SKM-1 (cell line): ENCODE measurements around the gene CSTPP1.
"Not testable (repeated sequence)": the region's sequence is repeated elsewhere in the genome, so short reads cannot be mapped to it uniquely, and the experiment has no call there.

Source experiments
- DNase-seq: peaks from one replicate; lab custom pipeline; 2025; ENCODE audit not compliant: unreplicated experiment; lab: John Stamatoyannopoulos, UW

CSTPP1 gene

DNA sequence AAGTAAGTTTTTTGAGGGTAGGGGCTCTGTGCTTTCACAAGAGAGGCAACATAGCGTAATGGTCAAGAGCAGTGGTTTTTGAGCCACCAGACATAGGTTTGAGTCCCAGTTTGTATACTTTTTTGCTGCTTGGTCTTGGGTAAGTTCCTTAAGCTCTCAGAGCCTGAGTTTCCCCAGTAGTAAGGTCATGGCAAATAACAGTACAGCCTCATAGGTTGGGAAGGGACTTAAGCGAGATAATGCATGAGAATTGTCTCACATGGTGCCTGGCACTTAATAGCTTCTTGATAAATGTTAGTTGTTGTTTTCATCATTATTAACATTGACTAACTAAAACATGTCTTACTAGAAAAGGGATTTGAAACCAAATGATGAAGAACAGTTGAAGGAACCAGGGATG is 157.0 kb downstream of the CSTPP1 start:
- no peak for DNase-seq

DNA sequence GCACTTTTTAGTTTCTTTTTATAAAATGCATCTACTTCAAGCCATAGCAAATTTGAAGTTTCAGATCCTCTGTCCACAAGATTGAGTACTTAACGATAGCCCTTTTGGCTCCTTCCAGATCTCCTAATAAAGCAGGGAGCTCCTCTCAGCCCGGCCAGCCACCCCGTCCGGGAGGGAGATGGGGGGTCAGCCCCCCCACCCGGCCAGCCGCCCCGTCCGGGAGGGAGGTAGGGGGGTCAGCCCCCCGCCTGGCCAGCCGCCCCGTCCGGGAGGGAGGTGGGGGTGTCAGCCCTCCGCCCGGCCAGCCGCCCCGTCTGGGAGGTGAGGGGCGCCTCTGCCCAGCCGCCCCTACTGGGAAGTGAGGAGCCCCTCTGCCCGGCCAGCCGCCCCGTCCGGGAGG is 160.3 kb downstream of the CSTPP1 start:
- DNase-seq, result not testable (repeated sequence)

DNA sequence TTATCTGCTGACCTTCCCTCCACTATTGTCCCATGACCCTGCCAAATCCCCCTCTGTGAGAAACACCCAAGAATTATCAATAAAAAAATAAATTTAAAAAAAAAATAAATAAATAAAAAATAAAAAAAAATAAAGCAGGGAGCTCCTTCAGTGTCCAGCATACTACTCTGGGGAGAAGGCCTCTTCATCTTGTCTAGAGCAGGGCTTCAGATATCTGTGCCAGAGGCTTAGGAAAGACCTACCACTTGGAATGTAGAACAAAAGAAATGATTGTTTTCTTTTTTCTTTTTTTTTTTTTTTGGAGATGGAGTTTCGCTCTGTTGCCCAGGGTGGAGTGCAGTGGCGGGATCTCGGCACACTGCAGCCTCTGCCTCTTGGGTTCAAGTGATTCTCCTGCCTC is 161.7 kb downstream of the CSTPP1 start:
- DNase-seq, result not testable (repeated sequence)

DNA sequence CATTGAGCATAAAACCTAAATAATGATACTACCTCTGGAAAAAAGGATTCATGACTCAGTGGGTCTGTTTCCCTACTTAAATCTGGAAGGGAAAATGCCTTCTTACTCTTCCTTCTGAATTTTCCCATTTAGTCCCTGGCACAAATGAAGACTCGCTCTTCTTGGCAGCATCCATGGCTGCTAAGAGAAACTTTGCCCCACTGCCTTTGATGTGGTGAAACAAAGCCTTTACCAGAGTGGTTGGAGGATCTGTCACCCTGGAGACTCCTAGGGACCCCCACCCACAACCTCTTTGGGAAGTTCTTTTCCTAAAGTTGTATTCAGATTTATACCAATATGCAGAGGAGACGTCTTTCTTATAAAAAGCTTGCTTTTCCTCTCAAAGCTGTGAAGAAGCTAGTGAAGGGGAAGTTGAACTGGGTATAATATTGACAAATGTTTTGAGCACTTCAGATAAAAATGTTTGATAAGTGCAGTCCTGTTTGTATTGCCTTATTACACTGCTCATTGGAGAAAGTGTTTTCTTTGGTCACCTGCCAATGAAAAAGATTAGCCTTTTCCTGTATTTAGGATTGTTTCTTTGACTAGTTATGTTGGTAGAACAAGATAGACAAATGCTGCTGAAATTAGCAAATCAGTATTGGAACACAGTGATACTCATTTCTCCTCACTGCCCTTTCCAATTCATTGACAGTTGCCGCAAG is 162.8 kb downstream of the CSTPP1 start:
- DNase-seq, result no peak

DNA sequence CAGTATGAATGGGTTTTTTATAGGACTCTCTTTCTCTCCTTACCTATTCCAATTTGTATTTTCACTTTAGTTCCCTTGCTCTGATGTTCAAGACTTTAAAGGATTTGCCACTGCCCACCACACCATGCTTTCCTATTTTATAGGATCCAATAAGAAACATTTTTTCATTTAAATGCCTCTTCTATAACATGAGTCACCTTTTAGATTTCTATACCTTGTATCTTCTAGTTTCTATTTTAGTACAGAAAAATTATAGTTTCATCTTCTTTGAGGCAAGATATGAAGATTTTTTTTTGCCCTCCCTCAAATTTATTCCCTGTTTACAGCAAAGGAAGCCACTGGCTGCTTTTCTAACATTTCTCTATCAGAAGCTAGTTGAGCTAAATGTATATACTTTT is 163.4 kb downstream of the CSTPP1 start:
- DNase-seq, result no peak

DNA sequence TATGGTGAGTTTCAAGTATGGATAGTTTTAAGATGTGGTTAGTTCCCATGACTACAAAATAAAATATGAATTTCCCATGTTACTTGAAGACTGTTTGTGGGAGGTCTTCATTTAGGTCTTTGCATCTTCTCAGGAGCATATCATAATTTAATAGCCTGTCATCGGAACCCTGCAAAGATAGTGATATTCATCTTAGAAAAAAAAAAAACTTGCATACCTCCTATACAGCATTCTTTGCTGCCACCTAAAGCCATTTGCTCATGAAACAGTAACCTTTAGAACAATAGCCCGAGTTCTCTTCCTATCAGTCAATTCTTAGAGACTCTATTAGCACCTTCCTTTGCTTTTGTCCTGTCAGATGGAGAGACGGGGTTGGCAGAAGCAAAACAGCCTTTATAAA is 164.8 kb downstream of the CSTPP1 start:
- DNase-seq, result no peak

DNA sequence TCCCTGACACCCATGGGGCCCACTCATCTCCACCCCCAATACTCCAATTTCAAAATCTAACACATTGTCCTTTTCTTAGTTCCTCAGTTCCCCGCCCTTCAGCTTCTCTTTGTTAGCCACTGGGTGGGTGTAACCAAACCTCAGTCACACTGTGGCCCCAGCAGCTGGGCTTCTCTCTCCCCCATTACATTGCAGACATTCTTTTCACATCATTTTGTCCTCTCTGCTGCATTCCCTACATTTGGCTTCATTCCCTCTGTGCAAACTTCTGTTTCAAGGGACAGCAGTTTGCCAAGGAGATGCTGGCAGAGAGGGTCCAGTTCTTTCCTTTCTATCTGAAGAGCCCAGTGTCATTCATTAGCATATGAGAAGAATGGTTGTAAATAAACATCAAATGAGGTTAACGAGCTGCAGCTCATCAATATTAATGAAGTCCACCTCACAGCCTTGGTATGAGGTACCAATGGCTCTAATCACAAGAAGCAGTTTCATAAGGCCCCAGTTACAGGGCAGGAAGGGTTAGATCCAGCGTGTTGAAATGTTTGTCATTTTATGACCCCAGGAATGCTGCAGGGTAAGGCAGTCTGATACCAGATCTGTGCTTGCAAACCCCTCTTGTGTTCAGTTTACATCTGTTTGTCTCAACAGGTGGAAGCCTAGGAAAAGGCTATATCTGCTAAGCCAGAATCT is 167.8 kb downstream of the CSTPP1 start:
- no peak for DNase-seq

DNA sequence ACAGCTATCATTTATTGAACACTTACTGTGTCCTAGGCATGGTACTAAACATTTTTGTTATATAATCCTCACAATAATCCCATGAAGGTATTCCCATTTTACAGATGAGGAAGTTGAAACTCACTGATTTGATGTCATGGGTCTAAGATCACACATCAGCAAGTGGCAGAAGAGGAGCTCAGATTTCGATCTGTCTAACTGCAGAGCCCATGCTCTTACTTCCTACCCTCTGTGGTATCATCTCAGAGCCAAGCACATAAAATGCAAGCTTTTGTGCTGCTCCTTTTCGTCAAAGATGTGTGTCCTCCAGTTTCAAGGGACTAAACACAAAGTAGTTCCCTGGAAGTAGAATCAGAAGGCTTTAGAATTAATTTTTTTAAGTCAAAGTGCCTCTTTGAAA is 169.0 kb downstream of the CSTPP1 start:
- no peak for DNase-seq

DNA sequence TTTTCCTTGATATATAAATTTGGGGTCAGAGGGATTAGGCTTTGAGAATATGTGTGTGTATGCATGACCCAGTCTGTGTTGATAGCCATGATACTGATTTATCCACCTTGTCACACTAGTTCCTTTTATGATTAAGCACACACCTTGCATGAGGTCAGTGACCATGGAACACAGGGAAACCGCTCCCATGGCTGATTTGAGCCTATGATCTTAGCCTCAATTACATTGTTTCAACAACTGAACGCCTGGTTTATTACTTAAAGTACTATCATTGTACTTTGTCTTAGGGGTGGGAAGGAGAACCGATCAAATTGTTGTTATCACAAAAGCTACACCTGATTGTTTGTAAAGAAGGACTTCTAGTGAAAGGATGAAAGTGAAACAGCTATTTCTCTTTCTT is 169.4 kb downstream of the CSTPP1 start:
- no peak for DNase-seq

DNA sequence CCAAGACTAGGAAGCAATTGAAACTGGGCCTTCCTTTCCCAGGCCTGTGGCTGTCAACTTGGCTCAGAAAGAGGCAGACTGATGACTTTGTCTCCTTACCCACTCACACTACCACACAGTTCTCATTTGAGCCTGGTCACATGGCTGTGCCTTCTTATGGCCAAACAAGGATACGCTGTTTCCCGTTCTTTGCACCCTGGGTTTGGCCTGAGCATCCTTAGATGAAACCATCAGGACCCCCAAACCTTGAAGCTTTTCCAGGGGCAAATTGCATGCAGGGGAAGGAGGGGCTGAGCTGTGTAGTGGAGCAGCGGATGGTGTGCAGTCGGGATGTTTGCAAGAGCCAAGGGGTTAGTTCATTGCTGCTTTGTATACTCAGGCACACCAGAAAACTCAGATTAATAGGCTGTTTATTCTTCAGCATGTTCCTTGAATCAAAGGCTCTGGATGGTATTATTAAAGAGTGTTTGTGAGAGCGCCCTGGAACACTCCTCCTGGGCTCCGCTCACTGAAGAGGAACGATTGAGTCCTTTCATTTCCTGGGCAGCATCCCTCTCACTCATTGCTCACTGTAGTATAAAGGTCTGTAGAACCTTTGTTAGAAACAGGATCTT is 170.3 kb downstream of the CSTPP1 start:
- no peak for DNase-seq

DNA sequence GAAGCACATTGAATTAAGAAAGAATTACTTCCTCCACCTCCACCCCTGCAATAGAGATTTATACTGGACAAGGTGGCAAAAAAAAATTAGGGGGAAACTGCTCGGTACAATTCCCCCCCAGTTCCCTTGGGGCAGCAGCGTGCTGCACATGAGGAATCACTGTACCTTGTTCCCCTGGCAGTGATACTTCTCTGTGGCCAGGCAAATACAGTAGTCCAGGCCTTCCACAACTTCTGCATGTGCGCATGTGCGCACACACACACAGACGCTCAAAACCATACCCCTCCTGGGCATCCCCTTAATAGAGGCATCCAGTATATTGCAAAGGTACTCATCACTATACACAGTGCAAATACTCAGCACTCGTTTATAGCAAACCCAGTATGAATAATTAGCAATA is 171.2 kb downstream of the CSTPP1 start:
- DNase-seq, result no peak

DNA sequence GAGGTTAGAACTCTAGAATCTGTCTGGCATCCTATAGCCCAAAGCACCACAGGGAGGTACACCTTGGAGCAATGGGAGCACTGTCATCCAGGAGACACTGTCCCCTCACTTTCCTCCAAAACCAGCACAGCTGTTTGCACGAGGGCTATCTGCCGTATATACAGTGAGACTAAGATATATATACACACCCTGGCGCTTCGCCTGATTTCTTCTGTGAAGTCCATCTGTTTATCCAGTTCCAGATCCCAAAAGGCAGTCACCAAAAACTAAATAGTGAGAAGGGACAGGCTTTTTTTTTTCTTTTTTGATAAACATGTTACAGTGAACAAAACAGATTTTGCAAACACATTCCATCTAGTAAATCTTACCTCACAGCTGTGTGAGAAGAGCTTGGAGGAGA is 171.7 kb downstream of the CSTPP1 start:
- DNase-seq, result no peak

DNA sequence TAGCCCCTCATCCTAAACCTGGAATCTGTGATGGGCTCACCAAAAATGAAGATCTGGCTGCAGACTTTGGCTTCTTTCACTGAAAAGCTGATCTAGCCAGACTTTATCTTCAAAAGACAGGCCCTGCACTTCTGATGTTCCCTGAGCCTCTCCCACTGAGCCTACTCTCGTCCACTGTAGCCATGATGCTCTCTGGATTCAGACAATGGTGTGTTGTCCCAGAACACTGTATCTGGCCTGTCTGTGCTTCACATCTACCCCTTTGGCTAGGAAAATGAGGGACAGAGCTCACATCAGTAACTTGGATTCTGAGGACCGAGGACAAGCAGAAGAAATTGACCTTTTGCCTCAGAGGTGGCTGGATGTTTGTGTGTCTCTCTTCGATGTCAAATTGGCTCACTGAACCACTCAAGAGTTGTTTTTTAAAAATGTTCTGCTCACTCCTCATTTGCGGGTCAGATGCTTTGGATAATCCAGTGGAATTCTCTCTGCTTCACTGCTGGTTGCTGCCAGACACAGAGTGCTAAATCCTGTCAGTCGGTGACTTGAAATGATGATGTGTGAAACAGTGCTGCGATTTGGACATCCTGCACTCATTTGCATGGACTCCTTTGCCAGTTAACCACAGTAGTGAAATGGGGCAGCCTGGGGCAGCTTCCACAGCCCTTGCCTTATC is 172.6 kb downstream of the CSTPP1 start:
- no peak for DNase-seq

DNA sequence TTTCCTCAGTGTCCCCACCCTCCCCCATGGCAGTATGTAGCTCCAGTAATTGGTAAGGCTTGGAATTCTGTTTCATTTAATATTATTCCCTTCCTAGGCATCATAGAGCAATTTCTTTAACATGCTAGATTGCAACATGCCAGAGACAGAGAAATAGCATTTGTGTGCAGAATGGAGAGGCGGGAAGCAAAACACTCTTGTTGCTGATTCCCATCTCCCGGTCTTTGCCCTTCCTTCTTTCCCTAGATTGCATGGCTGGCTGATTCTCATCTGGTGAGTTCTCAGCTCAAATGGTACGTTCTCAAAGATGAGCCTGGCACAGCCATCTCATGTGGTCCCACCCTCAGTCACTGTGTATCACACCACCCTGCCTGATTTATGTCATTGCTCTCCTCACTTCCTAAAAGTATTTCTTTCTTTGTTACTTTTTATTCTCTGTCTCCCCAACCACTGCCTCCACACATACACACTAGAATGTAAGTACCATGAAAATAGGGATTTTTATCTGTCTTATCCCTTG is 173.2 kb downstream of the CSTPP1 start:
- DNase-seq, result no peak

DNA sequence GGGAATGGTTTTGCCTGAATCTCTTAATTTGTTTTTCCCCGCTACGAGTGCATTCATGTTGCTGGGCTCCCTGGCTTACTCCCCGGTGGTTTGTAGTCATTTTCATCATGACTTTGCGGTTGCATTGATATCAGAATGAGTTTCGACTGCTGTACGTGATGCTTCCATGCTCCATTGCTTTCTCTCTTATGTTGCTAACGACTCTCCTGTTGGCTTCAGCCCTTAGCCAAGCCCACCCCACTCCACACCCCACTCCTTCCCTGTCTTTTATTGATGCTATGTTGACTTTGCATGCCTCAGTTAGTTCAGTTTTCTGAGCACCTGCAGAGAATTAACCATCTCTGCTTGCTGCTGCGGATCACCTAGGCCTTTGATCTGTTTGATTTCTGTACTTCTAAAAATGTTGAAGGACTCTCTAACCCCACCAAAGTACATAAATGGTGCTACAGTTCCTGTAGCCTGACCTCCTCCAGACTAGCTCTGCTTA is 174.8 kb downstream of the CSTPP1 start:
- no peak for DNase-seq

DNA sequence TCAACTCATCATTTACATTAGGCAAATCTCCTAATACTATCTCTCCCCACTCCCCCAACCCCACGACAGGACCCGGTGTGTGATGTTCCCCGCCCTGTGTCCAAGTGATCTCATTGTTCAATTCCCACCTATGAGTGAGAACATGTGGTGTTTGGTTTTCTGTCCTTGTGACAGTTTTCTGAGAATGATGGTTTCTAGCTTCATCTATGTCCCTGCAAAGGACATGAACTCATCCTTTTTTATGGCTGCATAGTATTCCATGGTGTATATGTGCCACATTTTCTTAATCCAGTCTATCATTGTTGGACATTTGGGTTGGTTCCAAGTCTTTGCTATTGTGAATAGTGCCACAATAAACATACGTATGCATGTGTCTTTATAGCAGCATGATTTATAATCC is 176.4 kb downstream of the CSTPP1 start:
- DNase-seq, result not testable (repeated sequence)

DNA sequence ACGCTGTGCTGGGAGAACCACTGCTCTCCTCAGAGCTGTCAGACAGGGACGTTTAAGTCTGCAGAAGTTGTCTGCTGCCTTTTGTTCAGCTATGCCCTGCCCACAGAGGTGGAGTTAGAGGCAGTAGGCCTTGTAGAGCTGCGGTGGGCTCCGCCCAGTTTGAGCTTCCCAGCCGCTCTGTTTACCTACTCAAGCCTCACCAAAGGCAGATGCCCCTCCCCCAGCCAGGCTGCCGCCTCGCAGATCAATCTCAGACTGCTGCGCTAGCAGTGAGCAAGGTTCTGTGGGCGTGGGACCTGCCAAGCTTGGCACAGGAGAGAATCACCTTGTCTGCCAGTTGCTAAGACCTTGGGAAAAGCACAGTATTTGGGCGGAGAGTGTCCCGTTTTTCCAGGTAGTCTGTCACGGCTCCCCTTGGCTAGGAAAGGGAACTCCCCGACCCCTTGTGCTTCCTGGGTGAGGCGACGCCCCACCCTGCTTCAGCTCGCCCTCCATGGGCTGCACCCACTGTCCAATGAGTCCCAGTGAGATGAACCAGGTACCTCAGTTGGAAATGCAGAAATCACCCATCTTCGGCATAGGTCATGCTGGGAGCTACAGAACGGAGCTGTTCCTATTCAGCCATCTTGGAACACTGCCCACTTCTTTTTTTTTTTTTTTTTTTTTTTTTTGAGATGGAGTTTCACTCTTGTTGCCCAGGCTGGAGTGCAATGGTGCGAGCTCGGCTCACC is 182.6 kb downstream of the CSTPP1 start:
- DNase-seq, result not testable (repeated sequence)

DNA sequence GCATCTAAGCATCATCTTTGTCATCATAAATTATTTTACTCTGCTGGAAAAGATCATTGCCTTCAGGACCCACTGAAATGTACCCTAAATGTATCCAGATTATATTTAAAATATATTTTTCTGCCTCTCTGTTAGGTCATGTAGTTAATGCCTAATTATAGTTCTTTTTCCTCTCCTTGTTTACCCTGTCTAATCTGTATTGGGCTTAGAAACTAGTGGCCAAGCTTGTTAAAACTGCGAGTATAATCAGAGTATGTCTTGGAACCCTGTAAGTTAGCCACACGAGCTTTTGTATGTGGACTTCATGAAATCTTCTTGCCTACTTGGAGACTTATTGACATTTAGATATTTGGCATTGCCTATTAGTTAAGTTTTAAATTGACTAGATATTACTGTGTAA is 184.5 kb downstream of the CSTPP1 start:
- DNase-seq, result no peak

DNA sequence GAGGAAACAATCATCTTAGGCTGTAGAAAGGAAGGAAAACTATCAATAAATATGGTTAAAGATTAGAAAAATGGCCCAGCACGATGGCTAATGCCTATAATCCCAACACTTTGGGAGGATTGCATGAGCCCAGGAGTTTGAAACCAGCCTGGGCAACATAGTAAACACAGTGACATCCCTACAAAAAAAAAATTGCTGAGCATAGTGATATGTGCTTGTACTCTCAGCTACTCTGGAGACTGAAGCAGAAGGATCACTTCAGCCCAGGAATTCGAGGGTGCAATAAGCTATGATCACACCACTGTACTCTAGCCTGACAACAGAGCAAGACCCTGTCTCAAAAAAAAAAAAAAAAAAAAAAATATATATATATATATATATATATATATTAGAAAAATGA is 185.2 kb downstream of the CSTPP1 start:
- no peak for DNase-seq

DNA sequence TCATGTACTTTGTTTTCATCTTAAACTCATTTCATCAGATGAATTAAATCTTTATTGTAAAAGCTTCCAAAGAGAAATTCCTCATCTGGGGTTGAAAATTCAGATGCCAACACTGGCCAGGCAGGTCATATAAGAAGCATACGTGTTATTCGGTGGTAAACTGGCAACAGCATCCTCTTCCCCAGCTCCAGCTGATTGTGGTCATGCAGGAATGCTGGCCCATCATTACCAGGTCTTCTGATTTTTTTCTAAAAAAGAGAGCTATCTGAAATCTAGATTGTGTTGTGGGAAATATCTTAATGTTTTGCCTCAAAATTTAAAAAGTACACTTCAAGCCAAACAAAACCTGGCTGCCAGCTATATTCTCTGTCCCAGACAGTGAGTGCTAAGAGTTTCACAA is 186.5 kb downstream of the CSTPP1 start:
- DNase-seq, result no peak

DNA sequence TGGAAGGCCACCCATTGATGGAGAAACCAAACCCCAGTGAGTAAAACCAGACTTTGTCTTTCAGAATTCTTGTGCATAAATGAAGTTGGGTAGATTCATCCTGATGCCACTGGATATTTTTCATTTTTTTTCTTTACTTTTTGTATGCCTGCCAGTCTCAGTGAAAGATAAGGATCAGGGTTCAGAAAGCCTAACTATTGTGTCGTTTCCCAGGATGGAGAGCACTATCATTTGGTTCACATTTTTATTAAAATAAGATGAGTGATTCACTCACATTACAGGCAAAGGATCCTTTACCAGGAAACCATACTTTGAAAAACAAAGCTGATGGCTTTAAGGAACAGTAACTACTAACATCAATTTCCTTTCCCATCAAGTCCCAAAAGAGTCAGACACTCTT is 188.1 kb downstream of the CSTPP1 start:
- DNase-seq, result no peak
